NCI-H2227 (cell line): ENCODE results near the gene CALM3.

Source experiments
- DNase-seq: peaks from one replicate; lab custom pipeline; 2025; ENCODE audit not compliant: unreplicated experiment; lab: John Stamatoyannopoulos, UW

The CALM3 gene

GRCh38 chr19:46599716-46600373 lies 1.3 kb upstream of the CALM3 start:
- no peak for DNase-seq

DNA sequence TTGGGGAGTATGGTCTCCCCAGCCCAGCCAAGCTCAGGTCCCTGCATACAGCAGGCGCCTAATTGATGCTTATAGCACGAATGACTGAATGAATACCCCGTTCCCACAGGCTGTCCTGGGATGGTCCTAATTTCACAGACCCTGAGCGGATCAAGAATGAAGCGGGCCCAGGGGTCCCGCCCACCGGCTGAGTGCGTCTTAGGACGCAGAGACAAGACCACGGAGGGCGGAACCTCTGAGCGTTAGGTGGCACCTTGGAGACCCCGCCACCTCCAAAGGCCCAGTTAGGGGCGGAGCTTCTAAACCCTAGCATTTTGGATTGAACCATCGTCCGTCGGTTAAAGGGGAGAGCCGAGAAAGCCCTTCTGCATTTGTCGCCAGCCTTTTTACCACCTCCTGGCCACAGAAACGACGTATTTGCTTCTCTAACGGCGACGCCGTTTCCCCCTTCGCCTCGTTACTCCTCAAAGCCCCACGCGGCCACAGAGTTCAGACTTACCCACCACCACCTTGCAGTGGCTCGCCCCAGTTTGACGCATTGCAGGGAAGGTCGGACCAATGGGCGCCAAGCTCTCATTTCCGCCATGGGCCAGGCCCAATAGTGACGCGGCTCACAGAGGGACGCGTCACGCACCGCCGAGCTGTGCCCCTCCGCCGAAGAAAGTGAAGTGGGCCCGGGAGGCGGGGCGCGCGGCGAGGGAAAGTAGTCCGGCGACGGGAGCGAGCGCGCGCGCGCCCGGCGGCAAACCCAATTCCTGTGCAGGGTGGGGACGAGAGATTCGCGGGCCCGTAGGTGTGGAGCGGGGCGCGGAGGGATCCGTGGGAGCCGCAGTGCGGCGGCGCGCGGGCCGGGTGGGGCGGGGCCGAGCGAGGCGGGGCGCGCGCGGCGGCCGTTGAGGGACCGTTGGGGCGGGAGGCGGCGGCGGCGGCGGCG lies 479 bp upstream of the CALM3 start:
- DNase-seq, result peak; percentile 96

DNA sequence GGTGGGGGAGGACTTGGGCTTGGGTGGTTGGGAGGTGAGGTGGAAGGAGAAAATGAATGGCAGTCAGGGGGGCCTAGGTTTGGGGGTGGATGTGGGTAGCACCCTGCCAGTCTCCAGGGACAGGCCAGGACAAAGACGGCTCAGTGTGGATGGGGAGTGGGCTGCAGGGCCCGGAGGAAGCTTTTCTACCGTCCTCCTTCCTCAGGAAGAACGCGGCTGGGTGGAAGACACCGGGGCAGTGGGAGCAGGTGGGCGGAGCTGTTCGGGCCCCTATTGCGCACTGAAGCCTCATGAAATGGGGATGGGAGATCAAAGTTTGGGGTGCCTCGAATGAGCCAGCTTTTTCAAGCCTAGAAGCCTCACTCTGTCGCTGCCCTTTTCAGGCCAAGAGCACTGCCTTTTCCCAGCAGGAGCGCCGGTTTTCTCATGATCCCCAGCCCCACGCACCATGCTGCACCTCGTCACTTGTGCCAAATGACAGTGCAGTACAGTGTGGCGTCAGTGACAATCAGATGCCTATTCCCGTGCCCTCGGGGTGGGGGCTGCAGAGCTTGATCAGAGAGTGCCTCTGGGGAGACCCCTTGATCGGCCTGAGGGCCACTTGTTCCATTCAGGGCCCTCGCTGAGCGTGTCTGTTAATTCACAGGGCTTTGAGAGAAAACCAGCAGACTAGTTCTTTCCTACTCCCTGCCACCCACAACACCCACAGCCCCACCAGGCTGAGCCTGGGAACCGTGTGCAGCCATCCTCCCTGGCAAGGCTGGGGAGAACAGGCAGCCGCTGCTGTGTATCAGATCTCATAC lies 1.5 kb downstream of the CALM3 start:
- DNase-seq, result no peak

GRCh38 chr19:46603195-46603637 lies 2.1 kb downstream of the CALM3 start:
- no peak for DNase-seq

DNA sequence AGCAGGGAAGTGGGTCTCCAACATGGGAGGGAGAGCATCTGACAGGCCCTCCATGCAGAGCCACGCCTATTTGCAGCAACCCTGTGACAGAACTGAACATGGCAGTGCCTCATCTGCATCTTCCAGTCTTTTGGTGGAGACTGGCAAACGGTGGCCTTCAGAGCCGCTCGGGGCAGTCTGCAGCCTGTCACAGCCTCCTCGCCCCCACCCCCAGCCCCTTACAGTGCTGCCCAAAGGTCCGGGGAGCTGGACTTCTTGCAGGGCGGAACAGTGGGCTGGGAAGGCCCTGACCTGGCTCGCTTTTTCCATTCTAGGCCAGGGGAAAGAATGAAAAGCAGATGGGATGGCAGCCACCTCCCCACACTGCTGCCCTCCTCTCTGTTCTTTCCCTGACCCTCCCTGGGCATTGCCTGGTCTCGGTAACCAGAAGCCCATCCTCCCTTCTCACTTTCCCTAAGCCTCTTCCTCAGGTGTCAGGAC lies 2.7 kb downstream of the CALM3 start:
- no peak for DNase-seq

DNA sequence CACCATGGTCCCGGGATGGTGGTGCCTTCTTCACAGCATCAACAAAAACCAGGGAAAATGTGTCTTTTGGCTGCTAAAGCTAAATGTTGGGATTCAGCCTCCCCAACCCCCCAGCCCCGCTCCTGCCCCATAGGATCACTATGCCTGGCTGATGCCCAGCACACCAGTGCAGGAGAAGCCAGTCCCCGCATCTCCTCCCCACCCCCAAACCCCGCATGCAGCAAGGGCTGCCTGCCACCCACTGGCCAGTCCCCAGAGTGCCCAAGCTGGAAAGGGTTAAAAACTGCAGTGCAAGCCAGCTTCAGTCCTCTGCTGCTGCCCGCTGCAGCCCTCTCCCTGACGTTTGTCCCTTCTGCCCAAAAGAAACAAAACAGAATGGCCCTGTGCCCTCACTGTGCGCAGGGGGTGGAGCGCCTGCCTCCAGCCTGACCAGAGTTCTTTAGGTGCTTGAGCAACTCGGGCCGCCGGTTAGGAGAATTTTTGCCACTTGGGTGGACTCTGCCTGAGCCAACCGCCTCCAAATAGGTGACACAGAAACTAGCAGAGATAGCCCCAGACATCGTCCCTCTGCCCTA lies 3.7 kb downstream of the CALM3 start:
- DNase-seq, result no peak

DNA sequence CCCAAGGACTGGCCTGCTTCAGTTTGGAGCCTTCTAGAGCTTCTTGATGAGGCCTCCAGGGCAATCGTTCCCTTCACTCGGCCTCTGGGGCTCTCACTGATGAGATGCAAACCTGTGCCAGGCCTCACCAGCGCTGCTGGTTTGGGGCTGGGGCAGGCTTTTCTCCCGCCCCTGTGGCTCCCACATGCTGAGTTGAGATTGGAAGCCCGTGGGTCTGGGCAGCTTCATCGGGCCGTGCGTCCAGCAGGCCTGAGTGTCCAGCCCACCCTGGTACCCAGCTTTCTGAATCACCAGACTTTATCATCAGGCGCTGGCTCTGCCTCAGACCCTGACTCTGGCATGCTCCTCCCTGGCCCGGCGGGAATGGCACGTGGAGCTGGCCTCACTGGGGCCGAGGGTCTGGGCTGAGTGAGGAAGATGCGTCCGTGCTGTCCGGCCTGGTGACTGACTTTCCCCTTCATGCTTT lies 4.3 kb downstream of the CALM3 start:
- DNase-seq, result no peak

- DNase-seq, result no peak
Measured at GRCh38 chr19:46606019-46606418, 4.9 kb downstream of the CALM3 start.

DNA sequence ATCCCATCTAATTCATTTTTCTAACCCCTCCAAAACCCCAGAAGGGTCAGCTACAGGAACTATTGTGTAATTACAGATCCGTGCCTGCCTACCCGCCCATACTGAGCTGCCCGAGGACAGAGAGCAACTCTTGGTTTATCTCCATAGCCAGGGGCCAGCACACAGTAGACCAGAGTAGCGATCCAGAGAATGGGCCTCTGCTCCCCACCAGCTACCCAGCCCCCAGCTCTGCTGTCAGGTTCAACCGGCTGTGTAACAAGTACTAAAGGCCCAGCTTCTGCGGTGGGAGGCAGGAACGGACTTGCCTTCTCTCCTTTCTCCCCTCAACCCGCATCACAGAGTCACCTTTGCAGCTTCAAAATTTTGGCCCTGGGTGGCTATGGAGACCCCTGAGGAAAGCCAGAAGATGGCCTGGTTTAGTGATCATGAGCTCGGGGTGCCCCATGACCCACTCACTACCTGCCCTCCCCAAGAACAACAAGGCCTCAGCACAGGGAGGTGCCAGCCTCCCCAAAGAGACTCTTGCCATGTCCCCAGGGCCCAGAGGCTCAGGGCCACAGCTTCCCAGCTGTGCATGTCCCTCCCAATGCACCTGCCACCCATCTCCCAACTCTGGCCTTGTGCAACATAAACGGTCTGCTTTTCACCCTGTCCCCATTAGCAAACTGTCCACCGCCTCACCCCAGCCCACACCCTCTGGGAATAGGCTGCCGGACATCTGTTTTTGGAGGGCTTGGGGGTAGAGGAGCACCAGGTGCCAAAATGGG lies 5.7 kb downstream of the CALM3 start:
- no peak for DNase-seq

DNA sequence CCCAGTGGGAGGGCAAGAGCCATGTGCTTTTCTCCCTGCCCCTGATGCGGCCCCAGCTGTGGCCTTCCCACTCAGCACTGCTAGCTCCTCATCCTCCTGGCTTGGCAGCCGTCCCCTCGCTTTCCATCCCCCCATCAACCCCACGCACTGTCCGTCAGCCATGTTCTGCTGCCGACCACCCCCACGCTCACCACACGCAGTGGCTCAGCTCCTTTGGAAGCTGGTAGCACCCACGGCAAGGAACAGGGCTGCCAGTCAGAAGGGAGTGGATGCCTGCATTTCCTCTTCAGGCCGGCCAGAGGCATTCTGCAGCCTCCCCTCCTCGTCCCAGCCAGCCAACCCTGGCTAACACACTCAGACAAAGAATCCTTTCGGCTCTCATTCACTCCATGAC lies 6.3 kb downstream of the CALM3 start:
- DNase-seq, result no peak

DNA sequence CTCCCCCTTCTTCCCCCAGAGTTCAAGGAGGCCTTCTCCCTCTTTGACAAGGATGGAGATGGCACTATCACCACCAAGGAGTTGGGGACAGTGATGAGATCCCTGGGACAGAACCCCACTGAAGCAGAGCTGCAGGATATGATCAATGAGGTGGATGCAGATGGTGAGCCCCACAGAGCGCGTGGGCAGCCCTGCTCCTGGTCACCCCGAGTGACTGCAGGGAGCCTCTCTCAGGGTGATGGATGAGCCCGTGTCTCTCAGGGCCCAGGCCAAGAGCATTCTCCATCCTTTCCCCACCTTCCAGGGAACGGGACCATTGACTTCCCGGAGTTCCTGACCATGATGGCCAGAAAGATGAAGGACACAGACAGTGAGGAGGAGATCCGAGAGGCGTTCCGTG lies 7.0 kb downstream of the CALM3 start:
- DNase-seq, result no peak

DNA sequence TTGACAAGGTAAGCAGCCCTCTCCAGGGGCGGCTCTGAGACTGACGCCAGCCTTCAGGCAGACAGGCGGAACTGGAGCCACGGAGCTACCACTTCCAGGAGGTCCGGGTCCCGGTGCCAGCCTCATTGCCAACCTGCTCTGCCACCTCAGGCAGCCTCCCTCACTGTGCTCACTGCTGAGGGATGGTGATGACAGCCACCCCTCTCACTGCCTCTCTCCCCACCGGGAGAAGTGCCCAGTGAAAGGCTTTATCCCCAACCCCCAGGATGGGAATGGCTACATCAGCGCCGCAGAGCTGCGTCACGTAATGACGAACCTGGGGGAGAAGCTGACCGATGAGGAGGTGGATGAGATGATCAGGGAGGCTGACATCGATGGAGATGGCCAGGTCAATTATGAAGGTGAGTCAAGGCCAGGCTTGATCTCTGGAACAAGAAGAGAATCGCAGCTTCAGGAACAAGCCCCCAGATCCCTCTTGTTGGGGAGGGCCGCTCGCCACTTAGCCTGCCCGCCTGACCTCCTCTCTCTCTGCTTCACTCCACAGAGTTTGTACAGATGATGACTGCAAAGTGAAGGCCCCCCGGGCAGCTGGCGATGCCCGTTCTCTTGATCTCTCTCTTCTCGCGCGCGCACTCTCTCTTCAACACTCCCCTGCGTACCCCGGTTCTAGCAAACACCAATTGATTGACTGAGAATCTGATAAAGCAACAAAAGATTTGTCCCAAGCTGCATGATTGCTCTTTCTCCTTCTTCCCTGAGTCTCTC lies 7.6 kb downstream of the CALM3 start:
- no peak for DNase-seq

DNA sequence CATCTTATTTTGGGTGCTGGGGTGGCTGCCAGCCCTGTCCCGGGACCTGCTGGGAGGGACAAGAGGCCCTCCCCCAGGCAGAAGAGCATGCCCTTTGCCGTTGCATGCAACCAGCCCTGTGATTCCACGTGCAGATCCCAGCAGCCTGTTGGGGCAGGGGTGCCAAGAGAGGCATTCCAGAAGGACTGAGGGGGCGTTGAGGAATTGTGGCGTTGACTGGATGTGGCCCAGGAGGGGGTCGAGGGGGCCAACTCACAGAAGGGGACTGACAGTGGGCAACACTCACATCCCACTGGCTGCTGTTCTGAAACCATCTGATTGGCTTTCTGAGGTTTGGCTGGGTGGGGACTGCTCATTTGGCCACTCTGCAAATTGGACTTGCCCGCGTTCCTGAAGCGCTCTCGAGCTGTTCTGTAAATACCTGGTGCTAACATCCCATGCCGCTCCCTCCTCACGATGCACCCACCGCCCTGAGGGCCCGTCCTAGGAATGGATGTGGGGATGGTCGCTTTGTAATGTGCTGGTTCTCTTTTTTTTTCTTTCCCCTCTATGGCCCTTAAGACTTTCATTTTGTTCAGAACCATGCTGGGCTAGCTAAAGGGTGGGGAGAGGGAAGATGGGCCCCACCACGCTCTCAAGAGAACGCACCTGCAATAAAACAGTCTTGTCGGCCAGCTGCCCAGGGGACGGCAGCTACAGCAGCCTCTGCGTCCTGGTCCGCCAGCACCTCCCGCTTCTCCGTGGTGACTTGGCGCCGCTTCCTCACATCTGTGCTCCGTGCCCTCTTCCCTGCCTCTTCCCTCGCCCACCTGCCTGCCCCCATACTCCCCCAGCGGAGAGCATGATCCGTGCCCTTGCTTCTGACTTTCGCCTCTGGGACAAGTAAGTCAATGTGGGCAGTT lies 8.6 kb downstream of the CALM3 start:
- no peak for DNase-seq

GRCh38 chr19:46610413-46610775 lies 9.3 kb downstream of the CALM3 start:
- DNase-seq, result no peak

GRCh38 chr19:46610851-46611770 lies 10.0 kb downstream of the CALM3 start:
- DNase-seq, result no peak

- no peak for DNase-seq
Measured at GRCh38 chr19:46611776-46612175, 10.6 kb downstream of the CALM3 start.

DNA sequence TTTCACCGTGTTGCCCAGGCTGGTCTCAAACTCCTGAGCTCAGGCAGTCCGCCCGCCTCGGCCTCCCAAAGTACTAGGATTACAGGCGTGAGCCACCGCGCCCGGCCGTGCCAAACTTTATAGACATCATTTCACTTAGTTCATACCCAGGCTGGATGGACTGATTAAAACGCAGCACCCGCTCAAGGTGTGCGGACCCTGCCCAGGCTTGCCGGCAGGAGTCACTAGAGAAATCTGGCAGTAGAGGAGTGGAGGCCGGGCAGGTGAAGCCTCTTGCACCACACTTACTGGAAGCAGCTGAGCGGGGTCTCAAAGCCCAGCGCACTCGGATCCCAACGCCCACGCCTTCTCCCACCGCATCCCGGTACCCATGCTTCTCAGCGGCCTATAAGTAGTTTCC lies 12.4 kb downstream of the CALM3 start:
- no peak for DNase-seq
